ENCODE measurements around the gene NOC2L.

GRCh38 chr1:971751-972506 is 12.9 kb upstream of the NOC2L start:
- TF ChIP-seq POLR2A (IDR thresholded peaks at IDR 0.05; ENCODE audit: low read depth, low read length) (no peak), TAF1 (IDR thresholded peaks at IDR 0.05; ENCODE audit: low read depth, low read length) (no peak), POLR2AphosphoS5 (IDR thresholded peaks at IDR 0.05; ENCODE audit: low read depth, low read length) (no peak), SPI1 (IDR thresholded peaks at IDR 0.05; ENCODE audit: low read depth, low read length) (no peak)
